GM20431 (cell line): ENCODE data around the gene MYEF2.

Source experiments
- in situ Hi-C: fragments of 300-500 bp; cut with MseI, MboI; formaldehyde crosslinking; loops from one replicate; pipeline ENCODE4 v1.15.0; 2020; ENCODE audit warnings: low sequenced_read_pairs; ENCODE audit not compliant: unreplicated experiment

Gene MYEF2

DNA sequence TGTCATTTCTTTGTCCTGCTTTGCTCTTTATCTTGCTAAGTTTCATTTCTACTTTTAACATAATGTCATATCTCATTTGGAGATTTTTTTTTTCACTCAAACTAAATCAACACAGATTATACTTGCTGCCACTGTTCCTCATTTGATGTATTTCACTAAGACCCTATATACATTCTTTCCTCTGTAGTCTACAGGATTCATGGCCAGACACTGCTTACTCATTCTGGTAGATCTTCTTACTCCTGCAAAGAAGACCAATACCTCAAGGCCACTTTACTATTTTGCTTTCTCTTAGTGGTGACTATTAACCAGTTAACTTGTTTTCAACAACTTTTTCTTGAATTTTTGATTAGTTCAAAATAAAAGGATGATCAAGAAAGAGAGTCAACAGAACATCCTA, 30.7 kb downstream of the MYEF2 start:
- in situ Hi-C loops, result no loop called here

DNA sequence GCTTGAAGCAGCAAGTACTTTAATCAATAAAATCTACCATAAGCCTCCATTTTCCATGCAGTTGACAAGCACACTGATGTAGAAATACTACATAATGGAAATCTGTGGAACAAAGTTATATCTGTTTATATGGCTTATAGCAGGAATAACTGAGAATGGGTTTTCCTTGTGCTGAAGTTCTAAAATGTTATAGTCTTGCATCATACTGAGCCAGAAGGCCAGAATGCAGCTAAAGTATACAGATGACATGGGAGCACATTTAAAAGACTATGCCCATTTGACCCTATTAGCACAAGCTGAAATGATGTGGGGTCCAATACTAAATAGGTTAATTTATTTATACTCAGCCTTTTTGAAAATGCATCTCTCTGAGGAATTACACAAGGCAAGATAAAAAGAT, 32.2 kb downstream of the MYEF2 start:
- in situ Hi-C loops, result no loop called here

DNA sequence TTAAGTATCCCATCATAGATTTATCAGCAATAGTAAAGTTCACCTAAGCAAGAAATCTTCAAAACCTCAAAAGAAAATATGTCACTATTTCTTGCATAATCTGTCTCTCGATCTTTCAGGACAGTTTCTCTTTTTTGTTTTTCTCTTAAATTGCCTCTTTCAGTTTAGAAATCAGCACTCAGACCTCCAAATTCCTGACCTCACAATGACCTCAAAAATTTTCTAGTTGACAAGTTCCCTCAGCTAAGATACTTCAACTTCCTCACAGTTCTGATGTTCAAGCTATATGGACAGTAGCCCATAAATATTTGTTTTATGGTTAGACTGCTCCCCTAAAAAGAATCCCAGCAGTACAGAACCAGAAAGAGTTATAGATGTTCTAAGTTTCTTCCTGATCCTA, 33.2 kb downstream of the MYEF2 start:
- in situ Hi-C loops, result no loop called here

DNA sequence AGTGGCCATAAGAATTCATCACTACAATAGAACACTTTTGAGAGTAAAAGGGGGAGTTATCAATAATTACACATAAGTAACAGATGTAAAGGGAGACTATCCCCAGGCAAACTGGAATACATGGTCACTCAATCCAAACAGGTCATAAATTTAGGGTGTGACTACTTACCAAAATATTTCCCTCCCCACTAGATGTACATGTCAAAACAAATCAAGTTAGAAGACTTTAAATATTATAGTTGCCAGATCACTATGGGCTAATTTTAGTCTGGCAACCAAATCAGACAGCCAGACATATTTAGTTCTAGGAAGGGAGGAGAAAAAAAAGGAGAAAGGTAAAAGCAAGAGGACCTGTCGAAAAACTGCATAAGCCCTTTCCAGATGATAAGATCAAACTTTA, 34.2 kb downstream of the MYEF2 start:
- in situ Hi-C loops, result no loop called here

DNA sequence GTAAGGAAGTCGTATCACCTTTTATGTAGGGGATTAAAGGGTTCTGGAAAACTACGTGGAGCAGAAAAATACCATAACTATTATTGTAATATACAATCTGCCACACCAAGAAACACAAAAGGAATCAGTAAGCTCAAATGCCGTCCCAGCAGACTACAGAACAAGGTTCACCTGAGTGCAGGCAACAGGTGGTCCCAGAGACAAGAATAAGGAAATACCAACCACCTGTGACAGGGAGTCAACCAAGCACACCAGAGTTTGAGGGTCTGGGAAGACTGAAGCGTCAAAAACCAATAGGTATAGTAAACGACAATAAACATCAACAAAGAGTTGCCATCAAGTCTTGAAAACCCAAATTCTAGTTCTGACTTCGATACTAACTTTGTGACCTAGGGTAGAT, 45.2 kb downstream of the MYEF2 start:
- in situ Hi-C loops, result no loop called here

DNA sequence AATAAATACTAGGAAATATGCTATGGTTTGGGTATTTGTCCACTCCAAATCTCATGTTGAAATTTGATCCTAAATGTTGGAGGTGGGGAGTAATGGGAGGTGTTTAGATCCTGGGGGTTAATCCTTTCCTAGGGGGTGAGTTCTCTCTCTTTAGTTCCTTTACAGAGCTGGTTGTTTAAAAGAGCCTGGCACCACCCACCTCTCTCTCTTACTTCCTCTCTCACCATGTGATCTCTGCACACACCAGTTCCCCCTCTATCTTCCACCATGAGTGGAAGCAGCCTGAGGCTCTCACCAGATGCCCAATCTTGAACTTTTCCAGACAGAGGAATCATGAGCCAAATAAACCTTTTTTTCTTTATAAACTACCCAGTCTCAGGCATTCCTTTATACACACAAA, 46.8 kb downstream of the MYEF2 start:
- in situ Hi-C loops, result no loop called here

DNA sequence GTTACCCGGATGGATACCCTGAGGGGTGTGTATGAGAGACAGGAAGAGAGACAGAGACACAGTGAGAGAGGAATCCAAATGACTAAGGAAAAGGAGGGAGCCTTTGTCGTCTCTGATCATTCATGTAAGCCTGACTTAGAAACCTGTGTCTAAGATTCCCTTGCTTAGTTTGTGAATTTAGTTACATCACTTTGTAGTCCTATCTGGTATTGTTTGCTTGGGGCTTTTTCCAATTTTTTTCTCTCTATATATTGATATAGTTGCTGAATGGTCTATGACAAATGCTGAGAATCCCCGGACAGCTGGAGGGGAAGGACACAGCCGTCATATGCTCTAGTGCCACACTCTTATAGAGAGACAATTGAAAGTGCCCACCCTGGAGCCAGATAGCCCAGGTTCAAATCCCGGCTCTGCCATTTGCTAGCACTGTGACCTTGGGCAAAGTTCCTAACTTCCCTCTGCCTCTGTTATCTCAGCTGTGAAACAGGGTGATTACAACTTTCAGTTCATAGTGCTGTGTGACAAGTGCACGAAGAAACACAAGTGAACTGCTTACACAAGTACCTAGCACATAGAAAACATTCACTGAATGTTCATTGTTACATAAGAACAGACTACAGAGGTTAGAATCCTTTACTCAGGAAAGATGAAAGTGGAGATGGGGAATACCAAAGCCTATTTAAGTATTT, 51.3 kb downstream of the MYEF2 start:
- in situ Hi-C loops, result no loop called here

DNA sequence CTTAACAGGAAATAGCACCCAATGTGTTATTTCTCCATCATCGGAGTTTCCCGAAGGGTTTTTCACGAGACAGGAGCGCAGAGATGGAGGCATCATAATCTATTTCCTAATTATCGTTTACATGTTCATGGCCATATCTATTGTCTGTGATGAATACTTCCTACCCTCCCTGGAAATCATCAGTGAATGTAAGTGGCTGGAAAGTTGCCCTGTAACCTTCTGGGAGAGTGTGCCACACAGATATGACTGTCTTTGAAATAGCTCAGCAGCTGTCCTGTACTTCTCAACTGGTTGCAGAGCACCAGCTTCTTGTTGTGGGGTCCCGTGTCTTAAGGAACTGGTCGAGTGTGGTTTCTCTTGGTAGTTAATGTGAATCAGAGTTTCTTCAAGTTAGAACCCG, 56.2 kb downstream of the MYEF2 start:
- in situ Hi-C loops, result loop anchor here (25.0 kb wide), 1 partner anchor 115 kb away; no protein-coding TSS in a partner anchor

DNA sequence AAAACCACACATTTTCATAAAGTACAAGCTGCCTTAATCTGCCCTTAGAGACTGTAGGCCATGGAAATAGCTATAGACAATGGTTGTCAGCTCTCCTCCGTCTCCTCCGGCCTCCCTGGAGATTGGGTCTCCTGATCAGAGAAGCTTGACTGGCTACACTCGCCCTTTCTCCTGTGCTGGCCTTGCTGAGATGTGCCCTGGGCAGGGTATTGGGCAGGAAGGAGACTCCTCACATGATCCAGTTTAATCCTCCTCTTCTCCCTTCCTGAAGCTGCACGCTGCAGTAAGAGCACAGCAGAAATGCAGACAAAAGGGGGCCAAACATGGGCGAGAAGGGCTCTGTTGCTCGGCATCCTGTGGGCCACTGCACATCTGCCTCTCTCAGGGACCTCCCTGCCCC, 57.4 kb downstream of the MYEF2 start, which contains the start of gene SLC24A5:
Gene SLC24A5 (plus strand): TSS at position 246 of the 400 bp plus-strand sequence. CDS start 55 bp downstream, at position 301.
- in situ Hi-C loops, result loop anchor here (25.0 kb wide), 1 partner anchor 117 kb away; no protein-coding TSS in a partner anchor

DNA sequence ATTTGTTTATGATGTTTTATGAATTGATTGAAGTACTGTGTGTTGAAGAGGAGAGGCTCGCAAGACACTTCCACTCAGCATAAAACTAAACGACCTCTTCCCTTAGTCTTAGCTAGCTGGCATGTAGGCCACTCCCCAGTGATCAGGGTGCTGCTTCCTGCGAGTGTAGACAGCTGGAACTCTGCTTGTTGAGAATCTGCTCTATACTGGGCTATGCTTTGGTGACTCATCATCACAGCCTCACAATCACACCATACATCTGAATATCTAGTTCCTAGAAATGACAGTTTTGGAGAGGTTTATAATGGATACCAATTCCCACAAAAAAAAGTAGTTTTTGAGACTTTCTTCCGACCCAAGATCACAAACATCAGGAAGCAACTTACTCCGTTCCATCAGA, 58.8 kb downstream of the MYEF2 start:
- in situ Hi-C loops, result loop anchor here (25.0 kb wide), 1 partner anchor 118 kb away; no protein-coding TSS in a partner anchor

DNA sequence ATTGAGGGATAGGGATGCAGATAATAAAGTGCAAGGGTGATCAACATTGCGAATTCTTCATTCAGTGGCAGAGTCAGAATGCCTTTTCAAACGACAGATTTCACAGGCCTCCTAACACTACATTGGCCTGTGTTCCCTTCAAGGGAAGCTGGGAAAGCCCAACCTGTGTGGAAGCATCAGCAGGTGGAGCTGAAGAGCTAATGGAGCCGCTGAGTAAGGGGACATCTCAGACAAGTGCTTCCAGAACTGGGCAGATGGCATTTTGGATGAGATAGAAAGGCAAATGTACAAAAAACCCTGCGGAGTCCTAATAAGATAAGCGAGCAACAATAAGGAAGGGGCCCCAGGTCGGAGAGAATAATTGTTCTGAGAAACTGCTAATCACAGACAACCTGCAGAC, 65.9 kb downstream of the MYEF2 start:
- in situ Hi-C loops, result loop anchor here (25.0 kb wide), 1 partner anchor 125 kb away; no protein-coding TSS in a partner anchor

DNA sequence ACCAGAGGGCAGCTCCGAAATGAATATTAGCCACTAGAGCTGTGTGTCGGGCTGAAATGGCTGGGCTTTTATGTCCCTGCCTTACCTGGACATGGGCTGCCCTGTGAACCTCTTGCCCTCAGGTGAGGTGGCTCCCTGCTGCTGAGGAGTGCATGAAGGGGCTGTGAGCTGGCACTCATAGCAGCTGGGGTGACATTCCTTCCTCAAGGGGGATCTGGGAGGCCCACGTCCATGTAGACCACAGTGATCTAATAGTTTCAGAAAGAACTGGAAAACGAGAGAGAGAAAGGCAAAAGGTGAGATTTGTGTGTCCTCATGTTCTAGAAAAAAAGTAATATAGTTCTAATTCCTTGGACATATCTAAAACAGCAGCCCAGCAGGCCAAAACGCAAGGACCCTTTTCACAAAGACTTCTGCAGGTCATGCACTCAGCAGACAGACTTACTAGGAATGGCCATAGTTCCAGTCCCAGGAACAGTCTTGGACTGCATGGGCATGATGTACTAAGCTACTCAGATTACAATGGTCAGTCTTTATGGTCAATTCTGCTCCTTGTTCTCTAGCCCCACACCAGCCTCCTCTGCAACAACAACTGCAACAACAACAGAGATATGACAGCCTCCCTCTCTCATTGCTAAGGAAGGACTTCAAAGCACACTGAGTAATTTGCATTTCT, 68.1 kb downstream of the MYEF2 start:
- in situ Hi-C loops, result loop anchor here (25.0 kb wide), 1 partner anchor 127 kb away; no protein-coding TSS in a partner anchor

DNA sequence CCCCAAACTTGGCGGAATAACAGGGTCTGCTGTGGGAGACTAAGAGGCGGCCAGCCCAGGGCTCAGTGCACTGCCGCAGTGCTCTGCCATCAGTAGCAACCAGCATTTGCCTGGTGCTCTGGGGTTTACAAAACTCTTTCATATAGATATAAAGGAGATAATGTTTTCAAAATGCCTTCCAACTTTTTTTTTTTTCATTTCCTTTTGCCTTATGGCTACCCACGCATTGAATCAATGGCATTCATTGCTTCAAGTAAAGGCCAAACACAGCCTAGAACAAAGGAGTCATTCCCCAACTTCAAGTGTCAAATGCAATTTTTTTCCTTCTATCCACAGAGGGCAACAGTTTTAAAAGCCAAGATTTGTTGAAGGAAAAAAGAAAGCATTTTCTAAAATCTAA, 68.9 kb downstream of the MYEF2 start:
- in situ Hi-C loops, result loop anchor here (25.0 kb wide), 1 partner anchor 128 kb away; no protein-coding TSS in a partner anchor

DNA sequence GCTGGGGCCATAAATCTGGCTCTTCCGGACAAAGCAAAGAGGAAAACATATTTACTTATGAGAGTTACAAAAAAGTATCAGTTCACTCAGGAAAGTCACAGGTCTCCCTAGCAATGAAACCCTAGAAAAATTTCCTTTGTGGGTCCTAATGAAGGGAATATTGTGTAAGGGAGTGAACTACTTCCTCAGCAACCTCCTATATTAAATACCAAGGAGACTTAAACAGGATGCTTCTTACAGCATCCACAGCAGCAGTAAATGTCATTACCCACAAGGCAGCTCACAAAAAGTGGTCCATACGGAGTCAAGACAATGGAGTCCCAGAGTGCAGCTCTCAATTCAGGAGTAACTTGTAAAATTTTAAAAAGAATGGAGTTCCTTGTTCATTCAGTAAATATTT, 72.2 kb downstream of the MYEF2 start:
- in situ Hi-C loops, result loop anchor here (25.0 kb wide), 1 partner anchor 131 kb away; no protein-coding TSS in a partner anchor

DNA sequence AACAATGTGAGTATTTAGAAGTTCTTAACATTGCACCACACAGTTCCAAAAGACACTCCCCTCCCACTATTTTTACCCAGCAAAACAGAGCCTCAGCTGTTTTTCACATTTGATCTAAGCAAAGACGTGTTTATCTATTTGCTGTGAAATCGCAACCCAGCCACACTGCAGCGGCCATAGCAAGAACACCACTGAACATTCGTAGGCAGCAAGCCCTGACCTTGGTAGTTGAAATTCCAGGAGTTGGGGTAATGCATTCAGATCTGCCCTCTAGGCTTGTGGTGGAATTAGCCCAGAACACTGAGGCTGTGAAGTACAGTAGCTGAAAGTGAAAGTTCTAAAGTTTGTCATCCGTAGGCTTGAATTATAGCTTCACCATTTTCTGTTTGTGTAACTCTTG, 74.4 kb downstream of the MYEF2 start:
- in situ Hi-C loops, result loop anchor here (25.0 kb wide), 1 partner anchor 134 kb away; no protein-coding TSS in a partner anchor

DNA sequence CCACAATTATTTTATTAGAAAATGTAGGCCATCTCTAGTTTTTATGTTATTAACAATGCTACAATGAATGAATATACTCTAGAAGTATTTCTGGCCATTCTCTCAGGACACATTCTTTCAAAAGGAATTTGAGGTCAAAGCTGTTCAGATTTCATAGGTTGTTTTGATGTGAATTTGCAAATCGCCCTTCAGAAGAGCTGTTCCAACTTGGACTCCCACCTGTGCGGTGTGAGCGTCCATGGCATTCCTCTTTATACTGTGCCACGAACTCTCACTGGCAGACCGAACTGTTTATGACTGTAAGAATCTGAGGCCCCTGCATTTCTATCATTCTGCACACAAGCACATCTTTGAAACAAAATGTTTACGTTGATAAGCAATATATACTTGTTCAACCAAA, 75.9 kb downstream of the MYEF2 start:
- in situ Hi-C loops, result loop anchor here (25.0 kb wide), 1 partner anchor 135 kb away; no protein-coding TSS in a partner anchor

DNA sequence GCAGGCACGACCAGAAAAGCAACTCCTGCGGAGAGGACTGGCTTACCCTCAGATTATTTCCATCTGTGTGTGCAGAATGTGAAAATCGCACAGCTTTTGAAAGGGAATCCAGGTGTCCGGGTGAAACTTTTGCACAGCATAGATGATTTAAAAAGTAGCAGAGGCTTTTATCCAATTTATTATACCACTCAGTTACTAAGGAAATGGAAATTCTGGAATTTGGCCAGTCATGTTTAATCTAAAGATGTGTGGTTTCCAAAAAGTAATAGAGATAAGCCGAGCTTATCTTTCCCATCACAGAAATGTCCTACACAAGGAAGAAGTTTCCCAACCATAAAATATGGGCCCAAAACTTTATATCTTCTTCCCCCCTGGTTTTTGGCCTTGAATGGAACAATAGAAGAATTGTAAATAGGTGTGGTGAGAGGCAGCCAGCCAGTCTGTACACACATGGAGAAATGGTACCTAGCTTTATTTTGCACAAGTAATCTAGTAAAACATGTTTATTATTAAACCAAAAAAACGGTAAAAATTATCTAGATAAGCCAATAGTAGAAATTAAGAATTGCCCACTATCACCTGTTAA, 76.6 kb downstream of the MYEF2 start:
- in situ Hi-C loops, result loop anchor here (25.0 kb wide), 1 partner anchor 136 kb away; no protein-coding TSS in a partner anchor

DNA sequence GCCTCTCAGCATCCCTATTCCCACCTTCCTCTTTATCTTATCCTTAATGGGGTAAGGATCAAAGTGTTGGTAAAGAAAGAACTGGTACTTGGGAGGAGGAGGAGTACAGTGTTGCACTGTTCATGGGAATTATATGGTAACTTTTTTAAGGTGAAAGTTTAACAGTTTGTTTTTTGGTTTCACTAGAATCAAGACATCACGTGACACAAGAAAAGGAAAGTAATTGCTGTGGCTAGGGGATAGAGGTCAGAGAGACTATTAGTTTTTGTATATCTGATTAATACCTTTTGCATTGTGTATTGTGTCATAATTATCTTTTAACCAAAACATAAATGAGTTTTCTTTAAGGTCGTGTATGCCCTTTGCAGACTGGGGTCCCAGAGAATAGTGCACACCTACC, 80.8 kb downstream of the MYEF2 start:
- in situ Hi-C loops, result no loop called here

DNA sequence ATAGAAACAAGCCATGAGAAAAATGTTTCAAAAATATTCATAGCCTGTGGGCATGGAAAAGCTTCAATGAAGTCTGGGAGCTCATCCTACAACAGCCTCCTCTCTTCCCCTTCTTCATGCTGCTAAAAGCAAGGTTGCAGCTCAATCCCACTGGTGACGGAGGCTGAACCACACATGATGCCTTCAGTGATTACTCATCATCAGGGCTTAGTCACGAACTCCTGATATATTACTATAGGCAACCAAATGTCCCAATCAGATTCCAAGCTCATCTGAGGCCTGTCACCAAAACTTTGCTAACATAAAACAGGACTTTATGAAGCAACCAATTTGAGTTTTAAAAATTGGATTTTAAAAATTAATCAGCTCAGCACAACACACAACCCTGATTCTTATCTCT, 81.3 kb downstream of the MYEF2 start:
- in situ Hi-C loops, result no loop called here

DNA sequence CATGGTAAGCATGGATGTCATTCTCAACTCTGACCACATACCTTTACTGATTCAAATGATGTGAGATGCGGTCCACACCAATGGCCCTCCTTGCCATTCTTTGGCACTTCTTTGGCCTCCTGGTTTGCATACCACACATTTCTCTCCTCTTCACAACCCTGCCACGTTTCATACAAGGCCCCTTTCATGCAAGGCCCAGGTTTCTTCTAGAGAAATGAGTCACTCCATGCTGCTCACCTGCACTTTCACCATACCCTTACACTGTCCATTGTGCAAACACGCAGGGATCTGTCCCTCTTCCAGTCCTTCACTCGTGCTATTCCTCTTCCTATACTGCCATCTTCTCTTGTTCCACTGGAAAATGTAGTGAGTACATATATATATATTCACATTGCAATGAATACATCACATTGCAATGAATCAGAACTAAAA, 81.7 kb downstream of the MYEF2 start:
- in situ Hi-C loops, result no loop called here

DNA sequence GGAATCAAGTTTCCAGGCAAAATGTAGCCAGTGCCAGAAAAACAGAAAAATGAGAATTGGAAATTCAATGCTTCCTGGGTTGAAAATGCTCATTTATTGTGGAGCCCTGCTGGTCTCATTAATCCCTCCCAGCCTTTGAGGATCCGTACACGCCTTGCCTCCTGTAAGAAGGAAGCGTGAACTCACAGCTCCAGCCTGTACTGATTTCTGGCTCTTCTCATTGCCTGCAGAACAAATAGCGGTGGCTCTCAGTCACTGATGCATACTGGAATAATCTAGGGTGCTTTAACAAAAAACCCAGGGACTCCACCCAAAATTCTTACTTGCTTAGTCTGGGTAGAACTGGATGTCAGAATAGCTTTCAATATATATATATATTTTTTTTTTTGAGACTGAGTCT, 86.6 kb downstream of the MYEF2 start:
- in situ Hi-C loops, result no loop called here
